Progenitor cell of endocrine pancreas (in vitro differentiated cells): ENCODE measurements around the gene PRKACB. TPM values are rescaled to one million over a fixed set of nuclear protein-coding genes. Genes with fewer than 3 reads are reported as not detected.

Experiments used
- DNase-seq: peaks from one replicate; pipeline ENCODE4 v3.0.0; 2021; ENCODE audit warnings: low spot score; ENCODE audit not compliant: unreplicated experiment
- H3K27ac Mint-ChIP-seq: 2 replicates; pipeline ENCODE4 v1.8.0; 2021; ENCODE audit warnings: mild to moderate bottlenecking, moderate library complexity, mixed read lengths
- H3K27me3 Mint-ChIP-seq: 2 replicates; pipeline ENCODE4 v1.8.0; 2021; ENCODE audit warnings: mixed read lengths
- H3K36me3 Mint-ChIP-seq: 2 replicates; pipeline ENCODE4 v1.8.0; 2022; ENCODE audit warnings: mixed read lengths; ENCODE audit not compliant: insufficient read depth
- H3K4me1 Mint-ChIP-seq: 2 replicates; pipeline ENCODE4 v1.8.0; 2021; ENCODE audit warnings: low read depth, mixed read lengths
- H3K4me3 Mint-ChIP-seq: 2 replicates; pipeline ENCODE4 v1.8.0; 2021; ENCODE audit warnings: low read depth, mild to moderate bottlenecking, moderate library complexity, mixed read lengths
- H3K9me3 Mint-ChIP-seq: 2 replicates; pipeline ENCODE4 v1.8.0; 2021; ENCODE audit warnings: low read depth, mixed read lengths
- total RNA-seq: library from RNA; stranded (reverse); gene quantifications from 2 replicates; pipeline ENCODE4 v1.2.1, GENCODE V29; 2021
- TF ChIP-seq, protein P1 (sequence below): fragments of 200-600 bp; sonication (generic); IDR thresholded peaks from one replicate; pipeline ENCODE4 v1.5.0; 2021; ENCODE audit warnings: antibody characterized with exemption, mild to moderate bottlenecking; ENCODE audit not compliant: unreplicated experiment

PRKACB gene
- total RNA-seq, 1 donor from 2014 or later, result 101 TPM

DNA sequence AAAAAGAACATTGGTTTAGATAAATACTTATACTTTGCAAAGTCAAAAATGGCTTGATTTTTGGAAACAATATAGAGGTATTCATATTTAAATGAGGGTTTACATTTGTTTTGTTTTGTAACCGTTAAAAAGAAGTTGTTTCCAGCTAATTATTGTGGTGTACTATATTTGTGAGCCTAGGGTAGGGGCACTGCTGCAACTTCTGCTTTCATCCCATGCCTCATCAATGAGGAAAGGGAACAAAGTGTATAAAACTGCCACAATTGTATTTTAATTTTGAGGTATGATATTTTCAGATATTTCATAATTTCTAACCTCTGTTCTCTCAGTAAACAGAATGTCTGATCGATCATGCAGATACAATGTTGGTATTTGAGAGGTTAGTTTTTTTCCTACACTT, 92.2 kb downstream of the PRKACB start:
- Mint-ChIP-seq H3K9me3 (peaks cover 32% of the 10 kb centered on the region), H3K4me3 (no peak overlapping the region)

DNA sequence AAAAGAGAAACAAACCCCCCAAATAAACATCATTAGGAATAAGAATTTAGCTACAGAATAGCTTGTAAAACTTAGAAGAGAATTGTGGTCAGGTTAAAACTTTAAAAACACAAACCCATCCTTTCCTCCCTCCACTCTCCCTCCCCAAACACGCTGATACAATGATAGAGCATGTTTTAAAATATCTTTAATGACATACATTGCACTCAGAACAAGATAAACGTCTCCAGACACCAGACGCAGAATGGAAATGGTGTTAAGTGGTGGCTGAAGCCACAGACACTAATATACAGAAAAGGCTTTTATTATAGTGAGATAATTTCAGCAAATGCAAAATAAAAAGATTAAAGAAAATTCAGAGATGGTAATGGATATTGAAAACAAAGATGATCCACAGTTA, 98.6 kb downstream of the PRKACB start:
- peaks cover 58% of the 10 kb centered on the region for H3K36me3 Mint-ChIP-seq
- H3K4me1 Mint-ChIP-seq, result peaks cover 14% of the 10 kb centered on the region
- no peaks in the 10 kb centered on the region for H3K27me3 Mint-ChIP-seq
- no peak overlapping the region for H3K27ac Mint-ChIP-seq
- H3K9me3 Mint-ChIP-seq, result peaks cover 42% of the 10 kb centered on the region
- DNase-seq, result no peak
- TF ChIP-seq, protein P1, sequence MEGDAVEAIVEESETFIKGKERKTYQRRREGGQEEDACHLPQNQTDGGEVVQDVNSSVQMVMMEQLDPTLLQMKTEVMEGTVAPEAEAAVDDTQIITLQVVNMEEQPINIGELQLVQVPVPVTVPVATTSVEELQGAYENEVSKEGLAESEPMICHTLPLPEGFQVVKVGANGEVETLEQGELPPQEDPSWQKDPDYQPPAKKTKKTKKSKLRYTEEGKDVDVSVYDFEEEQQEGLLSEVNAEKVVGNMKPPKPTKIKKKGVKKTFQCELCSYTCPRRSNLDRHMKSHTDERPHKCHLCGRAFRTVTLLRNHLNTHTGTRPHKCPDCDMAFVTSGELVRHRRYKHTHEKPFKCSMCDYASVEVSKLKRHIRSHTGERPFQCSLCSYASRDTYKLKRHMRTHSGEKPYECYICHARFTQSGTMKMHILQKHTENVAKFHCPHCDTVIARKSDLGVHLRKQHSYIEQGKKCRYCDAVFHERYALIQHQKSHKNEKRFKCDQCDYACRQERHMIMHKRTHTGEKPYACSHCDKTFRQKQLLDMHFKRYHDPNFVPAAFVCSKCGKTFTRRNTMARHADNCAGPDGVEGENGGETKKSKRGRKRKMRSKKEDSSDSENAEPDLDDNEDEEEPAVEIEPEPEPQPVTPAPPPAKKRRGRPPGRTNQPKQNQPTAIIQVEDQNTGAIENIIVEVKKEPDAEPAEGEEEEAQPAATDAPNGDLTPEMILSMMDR, result no peak
- H3K4me3 Mint-ChIP-seq, result no peak overlapping the region

More for the DNA sequence above, 92.2 kb downstream of the PRKACB start:
- Mint-ChIP-seq H3K36me3 (peaks cover 55% of the 10 kb centered on the region), H3K4me1 (no peaks in the 10 kb centered on the region), H3K27me3 (no peaks in the 10 kb centered on the region), H3K27ac (no peak overlapping the region)
- TF ChIP-seq, protein P1, result no peak
- no peak for DNase-seq

DNA sequence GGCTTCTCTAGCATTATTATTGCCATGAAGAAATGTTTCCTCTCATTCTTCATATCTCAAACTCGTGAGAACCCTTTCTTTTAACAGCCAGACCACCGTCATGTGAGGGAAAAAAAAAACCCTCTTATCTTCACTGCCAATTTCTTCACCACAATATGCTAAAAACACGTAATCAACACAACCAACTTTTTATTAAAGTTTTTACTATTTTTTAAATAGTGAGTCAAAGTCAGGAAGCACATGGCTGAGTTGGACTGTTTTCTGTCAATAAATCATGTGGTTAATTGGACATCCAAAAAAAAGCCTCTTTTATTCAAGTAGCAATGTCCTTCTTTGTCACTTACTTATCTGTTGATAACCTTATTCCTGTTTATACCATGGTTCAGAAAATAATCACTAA, 101.5 kb downstream of the PRKACB start:
- Mint-ChIP-seq H3K9me3 (peaks cover 38% of the 10 kb centered on the region), H3K4me1 (peaks cover 14% of the 10 kb centered on the region), H3K27me3 (no peaks in the 10 kb centered on the region), H3K4me3 (no peak overlapping the region), H3K36me3 (peaks cover 48% of the 10 kb centered on the region), H3K27ac (peak overlapping the region; percentile 67)
- TF ChIP-seq, protein P1, result no peak
- no peak for DNase-seq

DNA sequence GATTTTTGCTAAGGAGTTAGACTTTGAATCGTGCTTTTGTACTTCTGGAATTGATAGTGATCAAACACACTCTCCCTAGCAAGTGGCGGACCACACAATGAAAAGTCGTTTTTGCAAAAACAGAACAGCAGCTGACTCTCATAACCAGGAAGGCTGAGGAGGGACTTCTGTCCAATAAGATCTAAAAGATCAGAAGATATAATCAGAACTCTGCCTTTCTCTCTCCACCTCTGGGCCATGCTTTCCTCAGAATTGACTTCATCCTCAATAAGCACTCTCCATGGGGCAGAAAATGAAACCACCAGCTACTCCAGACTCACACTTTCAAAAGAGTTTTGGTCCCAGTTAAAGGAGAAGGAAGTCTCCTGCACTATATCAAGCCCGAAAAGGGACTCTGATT, 102.1 kb downstream of the PRKACB start:
- DNase-seq, result no peak
- TF ChIP-seq, protein P1, result no peak
- H3K27ac Mint-ChIP-seq, result peak overlapping the region; percentile 78
- peak overlapping the region; percentile 14 for H3K4me3 Mint-ChIP-seq
- no peaks in the 10 kb centered on the region for H3K27me3 Mint-ChIP-seq
- peaks cover 14% of the 10 kb centered on the region for H3K4me1 Mint-ChIP-seq
- H3K36me3 Mint-ChIP-seq, result peaks cover 45% of the 10 kb centered on the region
- H3K9me3 Mint-ChIP-seq, result peaks cover 37% of the 10 kb centered on the region

DNA sequence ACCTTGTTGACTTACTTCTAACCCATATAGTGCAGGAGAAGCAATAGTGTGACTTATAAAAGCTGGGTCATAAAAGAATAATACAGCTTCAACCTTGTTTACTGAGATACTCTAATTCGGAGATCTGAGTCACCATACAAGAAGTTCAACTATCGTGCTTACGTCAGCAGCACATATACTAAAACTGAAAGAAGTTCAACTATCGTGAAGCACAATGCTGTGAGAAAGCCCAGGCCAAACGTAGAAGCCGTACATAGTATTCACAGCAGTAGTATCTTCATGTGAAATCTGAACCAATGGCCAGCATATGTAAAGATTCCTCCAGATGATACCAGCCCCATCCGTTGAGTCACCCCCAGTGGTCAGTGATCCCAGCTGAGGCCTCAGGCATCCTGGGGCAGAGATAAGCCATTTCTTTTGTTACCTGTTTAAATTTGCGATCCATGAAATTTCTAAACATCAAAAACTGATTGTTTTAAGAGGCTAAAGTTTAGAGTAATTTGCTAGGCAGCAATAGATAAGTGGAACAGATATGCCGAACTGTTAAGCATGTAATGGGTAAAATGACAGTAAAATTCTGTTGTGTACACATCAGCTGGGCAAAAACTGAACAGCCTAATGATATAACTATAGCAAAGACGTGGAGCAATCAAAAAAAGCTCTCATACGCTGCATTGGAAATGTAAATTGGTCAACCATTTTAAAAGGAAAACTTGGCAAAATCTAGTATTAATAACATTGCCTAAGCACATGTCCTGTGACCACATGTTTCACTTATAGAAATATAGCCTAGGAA, 103.6 kb downstream of the PRKACB start:
- Mint-ChIP-seq H3K4me3 (no peak overlapping the region), H3K27ac (no peak overlapping the region), H3K36me3 (peaks cover 37% of the 10 kb centered on the region), H3K27me3 (no peaks in the 10 kb centered on the region), H3K9me3 (peaks cover 27% of the 10 kb centered on the region), H3K4me1 (peaks cover 14% of the 10 kb centered on the region)
- TF ChIP-seq, protein P1, result no peak
- no peak for DNase-seq
